Muscle of arm (tissue), 12 donors: ENCODE measurements around the gene ZAP70. TPM values are rescaled to one million over a fixed set of nuclear protein-coding genes. Genes with fewer than 3 reads are reported as not detected.

Source experiments
- DNase-seq: peaks from one replicate; pipeline ENCODE4 v3.0.0-alpha.2; 2013
- polyA plus RNA-seq, 12 donors: library from polyadenylated mRNA; unstranded; fragments of 120-200 nt; gene quantifications; one replicate each; pipeline ENCODE4 v1.2.1, GENCODE V29; 2013; ENCODE audit not compliant: insufficient read length in 12 of 12

Gene ZAP70
- polyA plus RNA-seq, 12 donors, result 1.5 to 9.0 (median 2.9) TPM; not detected in 1

DNA sequence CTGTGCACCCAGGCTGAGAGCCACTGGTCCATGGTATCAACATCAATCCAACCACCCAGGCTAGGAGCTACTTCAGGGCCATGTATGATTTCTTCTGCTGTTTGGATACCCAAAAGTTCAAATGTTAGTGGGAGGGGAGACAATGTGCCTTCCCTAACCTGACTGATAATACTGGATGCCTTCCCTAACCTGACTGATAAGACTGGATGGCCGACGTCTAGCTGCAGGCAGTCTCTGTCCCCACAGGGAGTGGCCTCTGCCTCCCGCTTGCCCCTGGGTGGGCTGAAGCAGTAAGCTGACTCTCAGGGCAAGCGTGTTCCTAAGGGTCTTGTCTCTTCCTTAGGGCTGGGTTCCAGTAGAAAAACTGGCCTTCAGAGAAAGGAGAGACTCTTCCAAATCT is 65.8 kb downstream of the ZAP70 start:
- no peak for DNase-seq

DNA sequence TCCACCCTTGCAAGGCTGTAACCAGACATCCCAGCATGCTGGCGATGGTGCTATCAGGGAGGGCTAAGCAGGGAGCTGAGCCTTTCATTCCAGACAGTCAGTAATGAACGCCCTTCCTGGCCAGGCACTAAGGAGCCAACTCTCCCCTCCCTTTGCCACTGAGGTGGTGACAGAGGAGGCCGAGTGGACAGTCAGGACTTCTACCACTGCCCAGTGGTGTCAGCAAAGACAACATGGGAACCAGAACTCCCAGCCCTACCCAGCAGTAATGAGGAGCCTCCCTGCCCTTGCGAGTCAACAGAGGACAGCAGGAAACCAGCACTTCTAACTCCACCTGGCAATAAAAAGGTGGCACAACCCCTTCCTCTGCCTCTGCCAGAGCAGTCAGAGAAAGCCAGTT is 68.6 kb downstream of the ZAP70 start:
- no peak for DNase-seq

DNA sequence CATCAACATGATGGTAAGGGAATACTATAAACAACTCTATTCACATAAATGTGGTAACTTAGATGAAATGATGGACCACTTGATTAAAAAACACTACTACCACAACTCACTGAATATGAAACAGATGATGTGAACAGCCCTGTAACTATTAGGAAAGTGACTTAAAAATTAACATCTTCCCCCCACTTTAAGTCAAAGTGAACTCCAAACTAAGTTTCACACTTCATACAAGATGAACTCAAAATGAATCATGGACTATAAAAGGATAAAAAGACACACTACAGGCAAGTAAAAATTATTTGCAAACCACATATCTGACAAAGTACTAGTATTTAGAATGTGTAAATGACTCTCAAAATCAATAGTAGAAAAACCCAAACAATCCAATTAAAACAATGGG is 71.6 kb downstream of the ZAP70 start:
- DNase-seq, result no peak

DNA sequence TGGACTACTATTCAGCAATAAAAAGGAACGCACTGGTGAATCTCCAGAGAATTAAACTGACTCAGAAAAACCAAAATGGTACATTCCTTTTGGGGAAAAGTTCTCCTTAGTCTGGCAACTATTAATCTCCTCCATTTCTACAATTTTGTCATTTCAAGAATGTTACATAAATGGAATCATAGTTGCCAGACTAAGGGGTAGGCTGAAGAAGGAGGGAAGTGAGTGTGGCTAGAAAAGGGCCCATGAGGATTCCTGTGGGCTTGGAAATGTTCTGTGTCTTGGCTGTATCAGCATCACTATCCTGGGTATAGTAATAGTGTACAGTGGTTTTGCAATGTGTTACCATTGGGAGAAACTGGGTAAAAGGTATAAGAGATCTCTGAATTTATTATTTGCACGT is 72.4 kb downstream of the ZAP70 start:
- DNase-seq, result no peak

DNA sequence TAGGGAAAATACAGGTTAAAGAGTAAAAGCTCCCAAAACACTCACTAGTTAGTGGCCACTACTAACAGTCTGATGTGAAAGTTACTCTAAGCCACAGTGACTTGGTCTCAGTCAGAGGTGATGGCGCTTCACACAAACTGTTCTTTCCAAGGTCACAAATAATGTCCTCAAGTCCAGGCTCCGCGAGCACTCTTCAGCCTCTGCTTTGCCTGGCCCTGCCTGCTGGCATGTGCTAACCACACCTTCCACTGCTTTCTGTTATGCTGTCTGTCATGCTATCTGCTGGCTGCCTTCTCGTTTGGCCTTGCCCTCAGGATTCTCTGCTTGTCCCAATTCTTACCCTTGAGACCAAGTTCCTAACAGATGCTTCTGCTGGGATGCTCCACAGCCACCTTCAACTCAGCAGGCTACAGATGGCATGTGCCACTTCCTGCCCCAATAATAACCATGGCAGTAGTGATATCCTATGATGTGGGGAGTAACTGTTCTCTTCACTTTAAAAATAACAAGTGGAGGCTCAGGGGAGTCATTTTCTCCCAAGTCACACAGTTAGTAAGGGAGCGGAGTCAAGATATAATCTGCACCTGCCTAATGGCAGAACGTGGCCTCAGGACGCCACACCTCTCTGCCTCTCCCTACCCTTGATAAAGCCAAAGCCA is 75.7 kb downstream of the ZAP70 start:
- no peak for DNase-seq

Other genes starting within 250 kb of the ZAP70 start
- gene ANKRD36B, start 123.7 kb upstream of the ZAP70 start, polyA plus RNA-seq, result 10 to 100 TPM in 10 of 12 donors, 1 to 10 TPM in 1, not detected in 1; 9.1 to 36.2 (median 21.9) TPM
- gene COX5B, start 67.5 kb upstream of the ZAP70 start, polyA plus RNA-seq, result 100 to 1,000 TPM in 11 of 12 donors, not detected in 1; 120 to 186 (median 161) TPM
- 10 to 100 TPM in 11 of 12 donors, not detected in 1; 29.8 to 50.0 (median 43.0) TPM for gene ACTR1B, start 49.5 kb upstream of the ZAP70 start, polyA plus RNA-seq
- 10 to 100 TPM in 9 of 12 donors, 1 to 10 TPM in 1, not detected in 2; 6.6 to 31.4 (median 17.0) TPM for gene C2orf92, start 43.9 kb upstream of the ZAP70 start, polyA plus RNA-seq